H1 (cell line): ENCODE data around the gene STAMBPL1. TPM values are rescaled to one million over a fixed set of nuclear protein-coding genes. Genes with fewer than 3 reads are reported as not detected.

Experiments
- CTCF ChIA-PET: fragments of 300-600 bp; sonication (Branson Sonifier 250); formaldehyde crosslinking; loops from one replicate; lab custom pipeline; 2021; ENCODE audit not compliant: partially characterized antibody; lab: Charles Lee
- POLR2A ChIA-PET: fragments of 300-600 bp; sonication (Branson Sonifier 250); formaldehyde crosslinking; loops from one replicate; lab custom pipeline; 2021; ENCODE audit warnings: inconsistent platforms; ENCODE audit not compliant: partially characterized antibody; lab: Charles Lee
- DNase-seq, 2 experiments: peaks; one replicate each; pipeline versions ENCODE4 v3.0.0 to v3.0.0-alpha.2; 2010 to 2022; ENCODE audit warnings: low spot score in 2 of 2, low read depth in 1 of 2, mixed read lengths in 1 of 2
- FAIRE-seq: peaks from 2 replicates; lab custom pipeline; 2011; peaks lifted over from hg19 to GRCh38; lab: Jason Lieb, UNC
- H2AFZ ChIP-seq: 2 replicates; pipeline ENCODE4 v1.8.1; 2012; ENCODE audit warnings: low read length, inconsistent platforms
- H2AK5ac ChIP-seq: 2 replicates; pipeline ENCODE4 v1.6.1; 2013; ENCODE audit warnings: low read depth, low read length
- H2BK120ac ChIP-seq: replicated peaks from 2 replicates; pipeline ENCODE3; 2013; ENCODE audit warnings: low read depth, low read length, inconsistent platforms
- H2BK12ac ChIP-seq: 2 replicates; pipeline ENCODE4 v1.6.1; 2013; ENCODE audit warnings: low read depth, low read length
- H2BK15ac ChIP-seq: 2 replicates; pipeline ENCODE4 v1.6.1; 2013; ENCODE audit warnings: low read length
- H2BK20ac ChIP-seq: 2 replicates; pipeline ENCODE4 v1.6.1; 2013; ENCODE audit warnings: low read length
- H2BK5ac ChIP-seq: 2 replicates; pipeline ENCODE4 v1.6.1; 2013; ENCODE audit warnings: low read depth, low read length
- H3K14ac ChIP-seq: 2 replicates; pipeline ENCODE4 v1.6.1; 2013; ENCODE audit warnings: inconsistent platforms; ENCODE audit not compliant: insufficient read length
- H3K18ac ChIP-seq: 2 replicates; pipeline ENCODE4 v1.6.1; 2013; ENCODE audit warnings: low read length; ENCODE audit errors: extremely low read depth
- H3K23ac ChIP-seq: 2 replicates; pipeline ENCODE4 v1.6.1; 2013; ENCODE audit warnings: inconsistent platforms; ENCODE audit not compliant: insufficient read length
- H3K23me2 ChIP-seq: 2 replicates; pipeline ENCODE4 v1.6.1; 2013; ENCODE audit warnings: low read depth, low read length
- H3K27ac ChIP-seq: 2 replicates; pipeline ENCODE4 v1.6.1; 2011; ENCODE audit warnings: low read depth, low read length, inconsistent platforms
- H3K27me3 ChIP-seq, 4 experiments: replicated peaks in 1 of 4; 1 replicate in 1 of 4; 2 replicates in 3 of 4; pipeline versions ENCODE4 v1.6.1 to v1.8.1; 2011 to 2013; ENCODE audit warnings: low read length in 3 of 4, mild to moderate bottlenecking in 3 of 4, inconsistent platforms in 2 of 4, mixed read lengths in 2 of 4, moderate library complexity in 1 of 4; ENCODE audit not compliant: control insufficient read depth in 3 of 4, insufficient read depth in 3 of 4; ENCODE audit errors: extremely low read depth in 1 of 4
- H3K36me3 ChIP-seq, 4 experiments: 2 replicates each; pipeline versions ENCODE4 v1.6.1 to v1.8.1; 2011 to 2013; ENCODE audit warnings: mild to moderate bottlenecking in 4 of 4, low read length in 3 of 4, moderate library complexity in 2 of 4, control low read depth in 1 of 4, inconsistent platforms in 1 of 4; ENCODE audit not compliant: insufficient read depth in 4 of 4, control insufficient read depth in 2 of 4
- H3K4ac ChIP-seq: replicated peaks from 2 replicates; pipeline ENCODE3; 2013; ENCODE audit warnings: low read length, low read depth, mixed read lengths, inconsistent platforms; ENCODE audit not compliant: insufficient read length
- H3K4me1 ChIP-seq, 4 experiments: replicated peaks in 1 of 4; 1 replicate in 1 of 4; 2 replicates in 3 of 4; pipeline versions ENCODE4 v1.6.1 to v1.8.1; 2011 to 2013; ENCODE audit warnings: low read length in 3 of 4, inconsistent platforms in 2 of 4, mixed read lengths in 1 of 4; ENCODE audit not compliant: insufficient read depth in 4 of 4, control insufficient read depth in 3 of 4
- H3K4me2 ChIP-seq, 2 experiments: 2 replicates each; pipeline versions ENCODE4 v1.6.1 to v1.8.1; 2011 to 2013; ENCODE audit warnings: low read depth in 2 of 2, low read length in 2 of 2, control low read depth in 1 of 2, inconsistent platforms in 1 of 2, mild to moderate bottlenecking in 1 of 2; ENCODE audit not compliant: insufficient read depth in 1 of 2
- H3K4me3 ChIP-seq, 4 experiments: fragments of 200-600, 300-600 bp in 1 of 4; sonication (generic), shearing (Covaris generic), sonication (Bioruptor Twin) in 1 of 4; 2 replicates each; pipeline versions ENCODE4 v1.5.1 to v1.8.1; 2011 to 2016; ENCODE audit warnings: low read length in 4 of 4, low read depth in 3 of 4, control low read depth in 2 of 4, inconsistent platforms in 2 of 4, mild to moderate bottlenecking in 2 of 4, mixed read lengths in 1 of 4, moderate library complexity in 1 of 4; ENCODE audit not compliant: insufficient read depth in 2 of 4; ENCODE audit errors: extremely low read depth in 1 of 4
- H3K56ac ChIP-seq: replicated peaks from 2 replicates; pipeline ENCODE3; 2013; ENCODE audit warnings: low read depth, mild to moderate bottlenecking, mixed read lengths, low read length, inconsistent platforms; ENCODE audit not compliant: insufficient read length
- H3K79me1 ChIP-seq: 2 replicates; pipeline ENCODE4 v1.6.1; 2013; ENCODE audit warnings: low read depth, low read length, control low read depth
- H3K79me2 ChIP-seq, 2 experiments: 2 replicates each; pipeline versions ENCODE4 v1.6.1 to v1.8.1; 2012 to 2013; ENCODE audit warnings: low read length in 2 of 2, mild to moderate bottlenecking in 2 of 2, inconsistent platforms in 1 of 2; ENCODE audit not compliant: insufficient read depth in 2 of 2, control insufficient read depth in 1 of 2
- H3K9ac ChIP-seq, 4 experiments: replicated peaks in 1 of 4; 1 replicate in 1 of 4; 2 replicates in 3 of 4; pipeline versions ENCODE4 v1.6.1 to v1.8.1; 2011 to 2013; ENCODE audit warnings: low read depth in 3 of 4, low read length in 3 of 4, control low read depth in 2 of 4, mild to moderate bottlenecking in 2 of 4, moderate library complexity in 2 of 4, inconsistent platforms in 1 of 4; ENCODE audit errors: extremely low read depth in 1 of 4
- H3K9me3 ChIP-seq, 2 experiments: 2 replicates each; pipeline versions ENCODE4 v1.6.1 to v1.8.1; 2012 to 2013; ENCODE audit warnings: mild to moderate bottlenecking in 2 of 2, moderate library complexity in 2 of 2, control low read depth in 1 of 2, inconsistent platforms in 1 of 2, low read depth in 1 of 2, low read length in 1 of 2, mixed read lengths in 1 of 2; ENCODE audit not compliant: insufficient read depth in 2 of 2
- H4K20me1 ChIP-seq, 2 experiments: replicated peaks in 1 of 2; 2 replicates each; pipeline versions ENCODE3 to v1.8.1; 2011 to 2013; ENCODE audit warnings: inconsistent platforms in 2 of 2, low read length in 2 of 2, mild to moderate bottlenecking in 1 of 2; ENCODE audit not compliant: insufficient read depth in 2 of 2, control insufficient read depth in 1 of 2
- H4K5ac ChIP-seq: 2 replicates; pipeline ENCODE4 v1.6.1; 2013; ENCODE audit warnings: low read length, low read depth, mixed read lengths, inconsistent platforms; ENCODE audit not compliant: insufficient read length
- H4K8ac ChIP-seq: 2 replicates; pipeline ENCODE4 v1.8.0; 2013; ENCODE audit warnings: mild to moderate bottlenecking, moderate library complexity, low read length, inconsistent platforms; ENCODE audit not compliant: insufficient read depth; ENCODE audit errors: extremely low read depth
- H4K91ac ChIP-seq: replicated peaks from 2 replicates; pipeline ENCODE3; 2013; ENCODE audit warnings: low read length, mixed read lengths, inconsistent platforms; ENCODE audit not compliant: insufficient read length
- ASH2L ChIP-seq: fragments of 200-600, 300-600 bp; sonication (generic); IDR thresholded peaks from one replicate; pipeline ENCODE4 v1.7.1; 2017; ENCODE audit warnings: low read length
- PHF8 ChIP-seq: fragments of 200-600 bp; sonication (generic); conservative IDR thresholded peaks from 2 replicates; pipeline ENCODE4 v1.7.1; 2012; ENCODE audit warnings: low read depth, mild to moderate bottlenecking, inconsistent platforms, low read length, moderate library complexity
- POLR2AphosphoS5 ChIP-seq: IDR thresholded peaks from 2 replicates; pipeline ENCODE4 v1.6.1; 2011; ENCODE audit warnings: low read depth, low read length
- SUZ12 ChIP-seq: fragments of 200-600 bp; sonication (generic); IDR thresholded peaks from 2 replicates; pipeline ENCODE4 v1.6.1; 2012; ENCODE audit warnings: mild to moderate bottlenecking, inconsistent platforms, low read length, moderate library complexity, mixed read lengths
- WGBS, 2 experiments: shearing (Covaris generic) in 1 of 2; methylation state at CpG; one replicate each; pipeline versions ENCODE4 v1.1.6 to v1.1.7; 2013 to 2015; ENCODE audit warnings: low lambda C conversion rate in 2 of 2, mixed read lengths in 2 of 2, inconsistent platforms in 1 of 2, low coverage in 1 of 2, missing lambda C conversion rate in 1 of 2; ENCODE audit not compliant: insufficient replicate concordance in 2 of 2, insufficient coverage in 1 of 2, insufficient read length in 1 of 2; ENCODE audit errors: extremely low coverage in 1 of 2, missing lambda C conversion rate in 1 of 2; 5-methylcytosine and 5-hydroxymethylcytosine counted together
- polyA plus RNA-seq, 7 experiments: library from polyadenylated mRNA; depleted of rRNA in 3 of 7; stranded (reverse) in 5 of 7; unstranded in 2 of 7; fragments of >200 nt in 5 of 7; fragments of 200-250 nt in 2 of 7; gene quantifications; 1 replicate in 5 of 7; 2 replicates in 1 of 7; 4 replicates in 1 of 7; pipeline versions ENCODE4 v1.2.1 to v1.2.3, GENCODE V29; 2011 to 2013; ENCODE audit warnings: missing spikeins in 2 of 7, mixed read lengths in 2 of 7
- total RNA-seq: library from RNA; stranded (reverse); fragmentation: NEBNext Ultra II Directional; extraction: Animal tissue kit (Norgen Biotek cat#: 25700); gene quantifications from 2 replicates; pipeline ENCODE4 v1.2.1, GENCODE V29; 2021

The STAMBPL1 gene
- total and polyA plus RNA-seq, 2 of the 8 experiments (the other 6 are each of a cell fraction or from before 2014, with no cell fraction given): 5.5 TPM

- WGBS, 2 experiments: 92% methylated on average over 11 of the region's 11 CpGs; no CpG with 5 or more reads in 1 of the 2 experiments
Observed at GRCh38 chr10:88901984-88902789, 22.1 kb downstream of the STAMBPL1 start.

More at GRCh38 chr10:88901984-88902789, 22.1 kb downstream of the STAMBPL1 start:
- Histone ChIP-seq H3K9me3 (no peaks in the 10 kb centered on the region), H4K5ac (no peak overlapping the region), H3K18ac (no peak overlapping the region), H2BK120ac (no peak overlapping the region), H3K9ac (no peak overlapping the region), H3K4me3 (no peak overlapping the region), H3K4ac (no peak overlapping the region), H4K8ac (no peak overlapping the region), H3K4me1 (peaks cover 0 to under 1% (median 0%) of the 10 kb centered on the region in 4 experiments; a peak in 2 of 7 replicates), H2BK20ac (no peak overlapping the region), H4K91ac (no peak overlapping the region), H3K79me2 (no peaks in the 10 kb centered on the region), H2BK5ac (no peak overlapping the region), H3K23ac (no peak overlapping the region), H3K23me2 (no peaks in the 10 kb centered on the region), H2AFZ (no peak overlapping the region), H3K4me2 (no peak overlapping the region), H2AK5ac (no peak overlapping the region), H3K36me3 (no peaks in the 10 kb centered on the region), H2BK15ac (no peak overlapping the region), H3K79me1 (no peaks in the 10 kb centered on the region), H2BK12ac (no peak overlapping the region), H4K20me1 (no peaks in the 10 kb centered on the region), H3K27ac (no peak overlapping the region), H3K56ac (no peak overlapping the region), H3K14ac (no peak overlapping the region), H3K27me3 (no peaks in the 10 kb centered on the region)
- no peak for FAIRE-seq
- ChIA-PET CTCF (interaction anchor here (1.4 to 6.3 kb wide), 3 partner anchors 30 to 75 kb away, joined by 3 to 45 read pairs (median 3); no protein-coding TSS in a partner anchor), POLR2A (no interaction called here)
- TF ChIP-seq ASH2L (no peak), PHF8 (no peak), POLR2AphosphoS5 (no peak), SUZ12 (no peak)
- DNase-seq: no peak
